Choroid plexus epithelial cell (primary cell): Measurements from ENCODE around the gene UBE2F.
"Not testable (repeated sequence)": the region's sequence is repeated elsewhere in the genome, so short reads cannot be mapped to it uniquely, and the experiment has no call there.

ENCODE experiments used
- DNase-seq: peaks from one replicate; pipeline ENCODE4 v3.0.0-alpha.2; 2010; ENCODE audit warnings: low read depth
- H3K4me3 ChIP-seq: 2 replicates; pipeline ENCODE4 v1.5.1; 2011; ENCODE audit warnings: low read depth, mild to moderate bottlenecking, control low read depth, low read length, moderate library complexity
- TF ChIP-seq, protein P1 (sequence below): conservative IDR thresholded peaks from 2 replicates; pipeline ENCODE4 v1.5.1; 2011; ENCODE audit warnings: low read depth, mild to moderate bottlenecking, control low read depth, inconsistent platforms, low read length, moderate library complexity

Gene UBE2F

DNA sequence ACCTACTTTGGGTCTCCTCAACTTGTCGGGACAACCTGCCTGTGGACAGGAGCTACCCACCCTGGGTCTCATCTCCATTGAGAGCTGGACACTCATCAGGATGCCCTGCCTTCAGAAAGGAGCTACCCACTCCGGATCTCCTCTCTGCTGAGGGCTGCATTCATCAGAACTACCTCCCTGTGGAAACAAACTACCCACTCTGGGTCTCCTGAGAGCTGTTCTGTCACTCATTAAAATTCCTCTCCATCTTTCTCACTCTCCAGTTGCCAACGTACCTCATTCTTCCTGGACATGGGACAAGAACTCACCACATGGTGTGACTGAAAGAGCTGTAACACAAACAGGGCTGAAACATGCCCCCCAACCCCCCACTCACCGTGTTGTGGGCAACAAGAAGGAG is 22.5 kb upstream of the UBE2F start:
- no peak for DNase-seq
- H3K4me3 ChIP-seq = no peak overlapping the region
- TF ChIP-seq, protein P1, sequence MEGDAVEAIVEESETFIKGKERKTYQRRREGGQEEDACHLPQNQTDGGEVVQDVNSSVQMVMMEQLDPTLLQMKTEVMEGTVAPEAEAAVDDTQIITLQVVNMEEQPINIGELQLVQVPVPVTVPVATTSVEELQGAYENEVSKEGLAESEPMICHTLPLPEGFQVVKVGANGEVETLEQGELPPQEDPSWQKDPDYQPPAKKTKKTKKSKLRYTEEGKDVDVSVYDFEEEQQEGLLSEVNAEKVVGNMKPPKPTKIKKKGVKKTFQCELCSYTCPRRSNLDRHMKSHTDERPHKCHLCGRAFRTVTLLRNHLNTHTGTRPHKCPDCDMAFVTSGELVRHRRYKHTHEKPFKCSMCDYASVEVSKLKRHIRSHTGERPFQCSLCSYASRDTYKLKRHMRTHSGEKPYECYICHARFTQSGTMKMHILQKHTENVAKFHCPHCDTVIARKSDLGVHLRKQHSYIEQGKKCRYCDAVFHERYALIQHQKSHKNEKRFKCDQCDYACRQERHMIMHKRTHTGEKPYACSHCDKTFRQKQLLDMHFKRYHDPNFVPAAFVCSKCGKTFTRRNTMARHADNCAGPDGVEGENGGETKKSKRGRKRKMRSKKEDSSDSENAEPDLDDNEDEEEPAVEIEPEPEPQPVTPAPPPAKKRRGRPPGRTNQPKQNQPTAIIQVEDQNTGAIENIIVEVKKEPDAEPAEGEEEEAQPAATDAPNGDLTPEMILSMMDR = no peak

DNA sequence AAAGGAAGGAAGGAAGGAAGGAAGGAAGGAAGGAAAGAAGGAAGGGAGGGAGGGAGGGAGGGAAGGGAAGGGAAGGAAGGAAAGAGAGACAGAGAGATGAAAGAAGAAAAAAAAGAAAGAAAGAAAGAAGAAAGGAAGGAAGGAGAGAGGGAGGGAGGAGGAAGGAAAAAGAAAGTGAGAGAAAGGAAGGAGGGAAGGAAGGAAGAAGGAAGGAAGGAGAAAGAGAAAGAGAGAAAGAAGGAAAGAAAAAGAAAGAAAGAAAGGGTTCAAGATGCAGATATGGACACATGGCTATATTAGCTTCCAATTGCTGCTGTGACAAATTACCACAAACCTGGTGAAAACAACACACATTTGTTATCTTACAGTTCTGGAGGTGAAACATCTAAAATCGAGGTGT is 20.4 kb upstream of the UBE2F start:
- H3K4me3 ChIP-seq = no peak overlapping the region
- no peak for DNase-seq
- TF ChIP-seq, protein P1 = no peak

DNA sequence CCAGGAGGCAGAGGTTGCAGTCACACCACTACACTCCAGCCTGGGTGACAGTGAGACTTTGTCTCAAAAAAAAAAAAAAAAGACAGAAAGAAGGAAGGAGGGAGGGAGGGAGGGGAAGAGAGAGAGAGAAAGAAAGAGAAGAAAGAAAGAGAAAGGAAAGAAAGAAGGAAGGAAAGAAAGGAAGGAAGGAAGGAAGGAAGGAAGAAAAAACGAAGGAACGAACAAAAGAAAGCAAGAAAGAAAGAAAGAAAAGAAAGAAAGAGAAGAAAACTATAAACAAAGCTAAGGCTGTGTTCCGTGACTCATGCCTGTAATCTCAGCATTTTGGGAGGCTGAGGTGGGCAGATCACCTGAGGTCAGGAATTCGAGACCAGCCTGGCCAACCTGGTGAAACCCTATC is 15.5 kb upstream of the UBE2F start:
- not testable (repeated sequence) for H3K4me3 ChIP-seq, DNase-seq

DNA sequence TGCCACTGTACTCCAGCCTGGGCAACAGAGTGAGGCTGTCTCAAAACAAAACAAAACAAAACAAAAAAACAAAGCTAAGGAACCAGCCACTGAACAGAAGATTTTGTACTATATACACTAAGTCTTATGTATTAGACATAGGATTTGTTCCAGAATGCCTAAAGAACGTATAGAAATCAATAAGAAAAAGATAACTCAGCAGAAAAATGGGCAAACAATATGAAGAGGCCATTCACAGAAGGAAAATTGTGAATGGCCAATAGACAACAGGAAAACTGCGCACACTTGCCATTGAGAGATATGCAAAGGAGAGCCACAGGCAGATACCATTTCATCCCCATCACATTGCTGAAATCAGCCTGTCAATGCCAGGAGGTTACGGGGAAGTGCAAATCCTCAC is 14.9 kb upstream of the UBE2F start:
- no peak for DNase-seq
- no peak overlapping the region for H3K4me3 ChIP-seq
- TF ChIP-seq, protein P1 = no peak

DNA sequence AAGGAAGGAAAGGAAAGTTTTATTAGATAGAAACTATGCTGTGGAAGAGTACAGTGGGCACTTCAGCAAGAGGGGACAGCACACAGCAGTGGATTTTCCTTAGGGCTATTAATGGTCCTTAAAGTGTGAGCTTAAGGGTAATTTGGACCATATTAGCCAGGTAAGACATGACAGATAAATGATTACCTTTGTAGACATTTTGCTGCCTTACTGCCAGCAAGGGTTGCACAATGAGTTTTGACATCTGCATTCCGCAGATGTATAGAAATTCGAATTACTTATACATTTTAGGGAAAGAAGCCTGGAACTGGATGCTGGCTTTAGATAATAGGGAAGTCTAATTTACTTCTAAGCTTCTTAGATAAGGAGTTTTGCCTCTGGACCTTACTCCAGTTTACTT is 14.0 kb upstream of the UBE2F start:
- no peak for DNase-seq
- no peak overlapping the region for H3K4me3 ChIP-seq
- TF ChIP-seq, protein P1 = no peak

DNA sequence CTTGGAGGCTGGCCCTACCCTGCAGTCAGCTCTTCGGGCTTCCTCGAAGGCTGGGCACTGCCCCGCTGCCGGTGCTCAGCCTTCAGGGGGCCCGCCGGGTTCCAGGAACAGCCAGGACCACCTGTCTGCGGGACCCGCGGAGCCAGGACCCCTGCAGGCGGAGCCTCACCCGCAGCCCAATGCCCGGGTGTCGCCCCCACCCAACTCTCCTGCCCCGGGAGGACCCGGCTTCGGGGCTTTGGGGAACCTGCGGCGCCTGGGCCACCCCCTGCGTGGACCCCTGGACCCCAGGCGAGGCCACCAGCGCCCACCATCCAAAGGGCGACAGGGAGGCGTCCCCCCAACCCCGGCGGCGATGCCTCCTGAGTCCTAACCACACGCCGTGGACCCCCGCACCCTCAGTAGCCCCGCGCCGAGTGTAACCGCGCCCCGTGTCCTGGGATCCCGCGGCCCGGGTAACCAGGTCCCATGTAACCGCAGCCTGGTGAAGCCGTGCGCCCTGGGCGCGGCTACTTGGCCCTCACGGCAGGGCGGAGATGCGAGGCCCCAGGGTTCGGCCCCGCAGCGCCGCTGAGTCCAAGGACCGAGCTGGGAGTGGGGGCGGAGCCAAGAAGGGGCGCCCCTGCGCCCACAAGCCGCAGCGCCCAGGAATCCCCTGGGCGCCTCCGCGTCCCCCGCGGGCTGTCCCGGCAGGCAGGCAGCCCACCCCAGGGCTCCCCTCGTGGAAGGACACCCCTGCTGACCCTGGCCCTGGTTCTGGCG is 11.0 kb upstream of the UBE2F start:
- H3K4me3 ChIP-seq = peak overlapping the region; percentile 32
- DNase-seq = no peak
- TF ChIP-seq, protein P1 = no peak

DNA sequence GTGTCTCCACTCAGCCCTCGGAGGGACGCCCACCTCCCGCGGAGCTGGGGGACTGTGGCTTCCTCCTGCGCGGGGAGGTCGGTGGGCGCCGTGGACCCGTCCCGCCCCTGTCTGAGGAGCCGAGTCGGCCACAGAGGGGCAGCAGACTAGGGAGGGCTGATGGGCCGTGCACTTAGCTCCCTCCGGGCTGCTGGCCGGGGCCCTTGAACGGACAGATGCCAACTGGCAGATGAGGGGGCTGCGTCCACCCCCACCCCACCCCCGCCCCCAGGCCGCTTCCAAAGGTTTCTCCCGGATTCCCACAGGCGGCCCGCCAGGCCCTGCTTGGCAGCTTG is 10.4 kb upstream of the UBE2F start:
- no peak for DNase-seq
- peak overlapping the region; percentile 32 for H3K4me3 ChIP-seq
- TF ChIP-seq, protein P1 = peak; percentile 17

DNA sequence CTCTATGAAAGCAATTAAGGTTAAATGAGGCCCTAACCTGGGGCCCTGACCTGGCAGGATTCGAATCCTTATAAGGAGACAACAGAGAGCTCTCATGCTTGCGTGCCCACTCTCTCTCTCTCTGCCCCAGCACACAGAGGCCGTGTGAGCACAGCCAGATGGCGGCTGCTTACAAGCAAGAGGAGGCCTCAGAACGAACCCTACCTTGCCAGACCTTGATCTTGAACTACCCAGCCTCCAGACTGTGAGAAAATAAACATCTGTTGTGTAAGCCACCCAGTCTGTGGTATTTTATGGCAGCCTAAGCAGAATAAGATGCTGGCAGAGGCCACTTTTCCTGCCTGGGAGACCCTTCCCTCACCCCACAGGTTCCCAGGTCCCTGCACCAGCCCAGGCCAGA is 5.2 kb upstream of the UBE2F start:
- no peak for DNase-seq
- no peak overlapping the region for H3K4me3 ChIP-seq
- TF ChIP-seq, protein P1 = no peak
